GM18507 (cell line): ENCODE data around the gene MYO3B.

Experiments
- DNase-seq: peaks from one replicate; pipeline ENCODE4 v3.0.0; 2011; ENCODE audit warnings: low read depth; ENCODE audit not compliant: insufficient read length; ENCODE audit errors: extremely low spot score
- FAIRE-seq: peaks from 2 replicates; lab custom pipeline; 2011; peaks lifted over from hg19 to GRCh38; lab: Jason Lieb, UNC

Gene MYO3B

GRCh38 chr2:170475878-170476277, 297.9 kb downstream of the MYO3B start:
- FAIRE-seq: no peak
- no peak for DNase-seq

- FAIRE-seq: no peak
These were observed 299.7 kb downstream of the MYO3B start for GRCh38 chr2:170477630-170478029.

GRCh38 chr2:170481201-170481600, 303.3 kb downstream of the MYO3B start:
- no peak for DNase-seq
- no peak for FAIRE-seq

More at GRCh38 chr2:170477630-170478029, 299.7 kb downstream of the MYO3B start:
- no peak for DNase-seq

DNA sequence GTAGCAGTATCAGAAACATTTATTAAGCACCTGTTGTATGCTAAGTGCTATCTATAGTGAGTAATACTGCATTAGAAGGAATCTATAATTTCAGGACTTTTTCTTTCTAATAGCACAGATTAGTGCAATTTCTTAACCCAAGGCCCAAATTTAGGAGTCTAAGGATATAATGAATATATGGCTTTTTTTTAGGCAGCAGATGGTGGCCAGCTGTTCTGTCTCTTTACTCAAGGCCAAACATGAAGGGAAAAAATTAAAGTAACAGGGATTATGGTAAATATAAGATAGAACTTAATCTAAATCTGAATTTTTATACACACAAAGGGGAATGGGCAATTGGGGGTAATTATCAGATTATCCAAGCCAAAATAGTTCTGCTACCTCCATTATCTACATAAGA, 306.6 kb downstream of the MYO3B start:
- no peak for FAIRE-seq
- DNase-seq: no peak

GRCh38 chr2:170485254-170486026, 307.5 kb downstream of the MYO3B start:
- no peak for DNase-seq
- FAIRE-seq: no peak

GRCh38 chr2:170486730-170487129, 308.8 kb downstream of the MYO3B start:
- no peak for DNase-seq
- no peak for FAIRE-seq

- DNase-seq: no peak
- no peak for FAIRE-seq
These were observed 310.9 kb downstream of the MYO3B start for GRCh38 chr2:170488807-170489206.

DNA sequence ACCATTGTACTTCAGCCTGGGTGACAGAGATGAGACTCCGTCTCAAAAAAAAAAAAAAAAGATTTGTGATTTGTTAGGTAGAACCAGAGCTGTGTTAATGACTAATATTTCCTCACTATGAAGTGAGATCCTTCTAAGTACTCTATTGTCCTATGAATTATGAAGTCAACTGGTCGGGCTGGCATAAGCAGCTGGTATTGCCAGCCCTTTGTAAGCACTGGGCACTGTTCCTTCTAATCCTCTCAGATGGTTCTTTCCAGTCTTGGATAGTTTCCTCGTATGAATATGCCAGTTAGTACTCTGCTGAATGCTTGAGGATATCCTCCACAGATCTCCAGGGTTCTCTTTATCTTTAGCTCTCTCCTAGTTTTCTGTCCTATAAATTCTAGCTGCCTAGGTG, 314.1 kb downstream of the MYO3B start:
- DNase-seq (no peak), FAIRE-seq (no peak)

GRCh38 chr2:170493426-170494097, 315.6 kb downstream of the MYO3B start:
- DNase-seq: no peak
- FAIRE-seq: no peak

GRCh38 chr2:170495896-170496295, 317.9 kb downstream of the MYO3B start:
- no peak for FAIRE-seq

GRCh38 chr2:170498619-170499018, 320.7 kb downstream of the MYO3B start:
- FAIRE-seq (no peak), DNase-seq (no peak)

More at GRCh38 chr2:170495896-170496295, 317.9 kb downstream of the MYO3B start:
- no peak for DNase-seq

DNA sequence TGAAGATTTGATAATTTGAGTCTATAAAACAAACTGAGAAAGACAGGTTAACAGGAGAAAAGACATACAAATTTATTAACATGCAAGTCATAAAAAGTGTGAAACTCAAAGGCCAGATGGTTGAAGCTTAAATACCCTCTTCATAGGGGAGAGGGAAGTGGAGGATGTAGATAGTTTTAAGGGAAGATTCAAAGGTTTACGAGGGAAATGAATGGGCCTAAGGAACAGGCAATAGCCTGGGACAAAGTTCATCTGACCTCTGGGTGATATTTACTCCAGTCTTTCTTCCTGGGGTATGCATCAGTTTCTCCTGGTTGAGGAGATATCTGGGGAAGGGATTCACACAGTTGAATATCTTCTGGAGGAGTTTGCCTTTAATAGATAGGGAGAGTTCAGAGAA, 322.2 kb downstream of the MYO3B start:
- no peak for FAIRE-seq
- no peak for DNase-seq

- DNase-seq: no peak
- no peak for FAIRE-seq
These were observed 322.8 kb downstream of the MYO3B start for GRCh38 chr2:170500770-170501169.

- no peak for FAIRE-seq
- no peak for DNase-seq
These were observed 323.6 kb downstream of the MYO3B start for GRCh38 chr2:170501421-170502043.

- FAIRE-seq: no peak
These were observed 324.6 kb downstream of the MYO3B start for GRCh38 chr2:170502361-170503130.

GRCh38 chr2:170503563-170503962, 325.6 kb downstream of the MYO3B start:
- no peak for DNase-seq
- FAIRE-seq: no peak

More at GRCh38 chr2:170502361-170503130, 324.6 kb downstream of the MYO3B start:
- no peak for DNase-seq

- no peak for FAIRE-seq
- DNase-seq: no peak
These were observed 326.2 kb downstream of the MYO3B start for GRCh38 chr2:170503971-170504809.

DNA sequence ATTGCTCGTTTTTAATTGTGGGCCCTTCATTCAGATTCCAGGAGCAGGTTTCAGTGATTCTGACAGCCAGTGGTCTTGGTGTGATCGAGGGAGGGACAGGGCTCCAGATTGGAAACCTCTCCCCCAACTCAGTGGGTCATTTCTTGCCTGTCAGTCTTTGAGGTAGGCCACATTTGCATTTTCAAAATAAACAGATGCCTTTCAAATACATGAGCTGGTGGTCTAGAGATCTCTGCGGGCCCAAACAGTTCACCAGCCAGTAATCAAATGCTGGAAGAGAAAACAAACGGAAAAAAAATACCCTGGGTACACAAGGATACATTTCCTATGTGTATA, 326.8 kb downstream of the MYO3B start:
- DNase-seq (no peak), FAIRE-seq (no peak)

DNA sequence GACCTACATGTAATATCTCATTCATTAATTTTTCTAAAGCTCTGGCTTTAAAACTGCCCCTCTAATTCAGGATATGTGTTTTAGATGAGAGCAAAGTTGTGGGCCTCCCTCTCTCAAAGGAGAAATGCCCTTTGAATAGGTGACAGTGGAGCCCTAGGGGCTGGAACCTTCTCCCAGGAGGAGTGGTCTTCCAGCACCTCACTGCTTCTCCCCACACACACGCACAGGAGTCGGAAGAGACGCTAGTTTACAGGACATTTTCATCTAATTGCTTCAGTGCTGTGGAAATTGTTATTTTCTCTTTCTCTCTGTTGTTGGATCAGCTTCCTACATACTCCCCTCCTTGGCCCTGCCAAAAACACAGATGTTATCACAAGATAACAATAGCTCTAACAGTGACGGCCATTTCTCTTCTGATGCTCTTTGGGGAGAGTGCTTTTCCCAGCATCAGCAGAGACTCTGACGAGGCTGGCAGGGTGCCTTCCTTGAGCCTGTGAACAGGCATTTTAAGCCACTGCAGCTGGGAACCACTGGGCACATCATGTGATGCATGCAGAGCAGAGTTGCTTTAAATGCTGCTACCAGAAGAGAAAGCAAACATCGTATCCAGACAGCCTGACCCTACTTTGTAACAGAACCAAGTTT, 327.8 kb downstream of the MYO3B start:
- DNase-seq (no peak), FAIRE-seq (peak; percentile 18)
